Heart left ventricle (tissue), 13 donors: ENCODE measurements around the gene FAM53B.

Experiments used
- POLR2A ChIP-seq, 2 donors: fragments of 450-650 bp; IDR thresholded peaks; one replicate each; pipeline ENCODE4 v1.6.1; 2017; ENCODE audit warnings: antibody characterized with exemption in 2 of 2, mild to moderate bottlenecking in 2 of 2, moderate library complexity in 2 of 2
- TF ChIP-seq, protein P1 (sequence below), 12 donors: fragments of 200-600 bp; sonication (generic) in 4 of 12; IDR thresholded peaks; one replicate each; pipeline versions ENCODE4 v1.5.0 to v1.8.0; 2018 to 2022; ENCODE audit warnings: antibody characterized with exemption in 12 of 12, mild to moderate bottlenecking in 5 of 12
- donor health status: ischemic (EF 13 %, LVEDD 7.1; RV severe dilation, severe dysfunction).
- donor health status: DM: no; HTN: yes; CAD: no.
- donor health status: DM: no; HTN: no; CAD: no.
- donor health status: ischemic (EF 25% LVEDD 6.9; RV normal size, moderate dysfunction).
- donor health status: ischemic (EF 25% LVEDD 5.7; RV mildly dilated, moderate dysfunction).
- donor health status: ischemic (EF 35%, LVEDD 5.7; RV mildly dilated, moderate dysfunction).
- donor health status: nonischemic (EF 11% LVEDD 7.7; RV severe dilation, severe dysfunction).
- donor health status: DM: yes; HTN: yes; CAD: no.
- donor health status: PGD.
- donor health status: ischemic (EF 29% LVEDD 5.4; RV normal size, mild dysfunction).
- donor health status: nonischemic (EF 23%, LVEDD 6.1; RV moderate dilation, normal function).

DNA sequence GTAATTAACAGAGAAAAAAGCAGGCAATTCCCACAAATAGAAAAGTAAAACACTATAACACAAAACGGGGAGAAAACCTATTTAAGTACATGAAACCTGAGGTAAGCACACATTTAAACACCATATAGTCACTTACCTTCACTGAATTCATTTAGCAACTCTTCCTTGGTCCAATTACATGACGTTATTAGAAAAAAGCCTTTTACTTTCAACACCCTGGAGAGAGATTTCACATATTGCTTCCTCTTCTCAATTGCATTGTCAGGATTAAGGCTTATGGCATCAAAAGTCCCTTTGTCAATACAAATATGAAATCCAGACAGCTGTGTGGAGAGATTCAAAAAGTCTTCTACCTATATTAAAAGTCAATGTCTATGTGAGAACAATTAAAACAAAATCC, 21.1 kb upstream of the FAM53B start:
- TF ChIP-seq, protein P1, sequence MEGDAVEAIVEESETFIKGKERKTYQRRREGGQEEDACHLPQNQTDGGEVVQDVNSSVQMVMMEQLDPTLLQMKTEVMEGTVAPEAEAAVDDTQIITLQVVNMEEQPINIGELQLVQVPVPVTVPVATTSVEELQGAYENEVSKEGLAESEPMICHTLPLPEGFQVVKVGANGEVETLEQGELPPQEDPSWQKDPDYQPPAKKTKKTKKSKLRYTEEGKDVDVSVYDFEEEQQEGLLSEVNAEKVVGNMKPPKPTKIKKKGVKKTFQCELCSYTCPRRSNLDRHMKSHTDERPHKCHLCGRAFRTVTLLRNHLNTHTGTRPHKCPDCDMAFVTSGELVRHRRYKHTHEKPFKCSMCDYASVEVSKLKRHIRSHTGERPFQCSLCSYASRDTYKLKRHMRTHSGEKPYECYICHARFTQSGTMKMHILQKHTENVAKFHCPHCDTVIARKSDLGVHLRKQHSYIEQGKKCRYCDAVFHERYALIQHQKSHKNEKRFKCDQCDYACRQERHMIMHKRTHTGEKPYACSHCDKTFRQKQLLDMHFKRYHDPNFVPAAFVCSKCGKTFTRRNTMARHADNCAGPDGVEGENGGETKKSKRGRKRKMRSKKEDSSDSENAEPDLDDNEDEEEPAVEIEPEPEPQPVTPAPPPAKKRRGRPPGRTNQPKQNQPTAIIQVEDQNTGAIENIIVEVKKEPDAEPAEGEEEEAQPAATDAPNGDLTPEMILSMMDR (IDR thresholded peaks at IDR 0.05): no peak
- TF ChIP-seq POLR2A (IDR thresholded peaks at IDR 0.05): no peak
